ENCODE results near the gene BLACAT1. TPM values are rescaled to one million over a fixed set of nuclear protein-coding genes. Genes with fewer than 3 reads are reported as not detected.
"Not testable (repeated sequence)": the region's sequence is repeated elsewhere in the genome, so short reads cannot be mapped to it uniquely, and the experiment has no call there.

Gene BLACAT1
- total and polyA plus RNA-seq, 9 of the 15 experiments (the other 6 are each of a cell fraction or from before 2014, with no cell fraction given), result 0.10 to 5.9 (median 0.73) TPM

GRCh38 chr1:205407970-205408369, 47.9 kb downstream of the BLACAT1 start (continued):
- TF ChIP-seq YY1 (IDR thresholded peaks at IDR 0.05; ENCODE audit: borderline replicate concordance in 1 of 3, control insufficient read depth in 1 of 3, extremely low read depth in 1 of 3, insufficient read depth in 3 of 3, insufficient read length in 1 of 3, insufficient replicate concordance in 2 of 3, low read depth in 1 of 3, low read length in 2 of 3), result no peak

GRCh38 chr1:205406252-205406651, 49.6 kb downstream of the BLACAT1 start:
- FAIRE-seq; in situ Hi-C loops (cut with MboI); H3K4me1 ChIP-seq (replicated peaks in 1 of 2; ENCODE audit: control insufficient read depth in 2 of 2, insufficient read depth in 2 of 2, low read length in 2 of 2); H3K27me3 ChIP-seq (ENCODE audit: control insufficient read depth in 2 of 2, insufficient read depth in 2 of 2, low read length in 2 of 2); H3K4me3 ChIP-seq; CTCF ChIA-PET (ENCODE audit: low intra/inter-chr PET ratio); H3K9me3 ChIP-seq (replicated peaks; ENCODE audit: control insufficient read depth, insufficient read depth, low read depth, low read length); H3K79me2 ChIP-seq (ENCODE audit: control insufficient read depth, insufficient read depth, low read length); H3K36me3 ChIP-seq (ENCODE audit: control insufficient read depth, insufficient read depth, low read length); ATAC-seq; BruUV-seq (replicated peaks); DNase-seq (ENCODE audit: extremely low read depth in 1 of 4, low spot score in 3 of 4); intact Hi-C loops (cut with micrococcal nuclease); H3K9ac ChIP-seq (ENCODE audit: insufficient read depth in 1 of 2, low read depth in 2 of 2, low read length in 2 of 2); H4K20me1 ChIP-seq (replicated peaks; ENCODE audit: control insufficient read depth, insufficient read depth, low read length); H3K9me1 ChIP-seq (ENCODE audit: control insufficient read depth, insufficient read depth, low read length); H3K4me2 ChIP-seq (ENCODE audit: insufficient read depth, low read length); H3K27ac ChIP-seq (ENCODE audit: extremely low read depth, low read depth, low read length): not testable (repeated sequence)
- 2% methylated on average over 8 of the region's 12 CpGs for WGBS (ENCODE audit: insufficient coverage, low coverage, missing lambda C conversion rate)
- TF ChIP-seq FOXA3 (CRISPR knock-in tag; conservative IDR thresholded peaks at IDR 0.05 in 1 of 2, IDR thresholded peaks at IDR 0.05 in 1 of 2), result peak in 1 of 2 experiments; percentile 82; a peak in 2 of 4 replicates
- H2AFZ ChIP-seq (ENCODE audit: low read depth, low read length), result peak overlapping the region; percentile 65
- POLR2A ChIA-PET, result interaction anchor here (0.7 kb wide), 1 partner anchor 69 kb away, joined by 3 read pairs; no protein-coding TSS in a partner anchor

MicroRNA genes within 50 kb of the gene (microRNA counts, 767-probe panel; counts per million panel counts)
- microRNA hsa-miR-135b-5p, result 4,773 counts per million, percentile 87 among the panel's probes with 10 or more counts

Small RNA genes lying within 50 kb of the gene (microRNA-seq; reads per million reads assigned to microRNA genes)
- gene MIR135B (ENCODE audit: borderline microRNAs expressed), result 526 reads per million, percentile 88 among the genes with 10 or more reads in this experiment

Small RNA genes lying within 50 kb of the gene (small RNA-seq; reads per million reads assigned to genes)
- gene MIR135B, result 7.3 reads per million, percentile 94 among the genes with 10 or more reads in this experiment

Other genes starting within 250 kb of the BLACAT1 start
Only the 7 nearest of the 8 such genes appear.
- 1.5 and 1.6 TPM in 2 replicates for gene TMCC2, start 228.1 kb downstream of the BLACAT1 start, total RNA-seq (2014; rRNA removed)
- gene TMCC2, start 228.1 kb downstream of the BLACAT1 start, total RNA-seq (2014; rRNA removed; fragmentation: Illumina TruSeq; extraction: Trizol), result 0.48 and 0.62 TPM in 2 replicates
- 0.94 and 0.98 TPM in 2 replicates for gene TMCC2, start 228.1 kb downstream of the BLACAT1 start, total RNA-seq (2015; rRNA removed; fragmentation: Illumina TruSeq; extraction: Trizol)
- 1.8 TPM in 2 replicates for gene TMCC2, start 228.1 kb downstream of the BLACAT1 start, total RNA-seq (2021)
- 0.60 and 1.3 TPM in 2 replicates for gene TMCC2, start 228.1 kb downstream of the BLACAT1 start, polyA plus RNA-seq (2011; rRNA removed)
- gene TMCC2, start 228.1 kb downstream of the BLACAT1 start, polyA plus RNA-seq (2014; fragmentation: Illumina TruSeq; extraction: Trizol), result 1.2 and 1.3 TPM in 2 replicates
- gene TMCC2, start 228.1 kb downstream of the BLACAT1 start, polyA plus RNA-seq (2014; fragmentation: Nextera tagmentation; extraction: Ambion mirVana), result under 1 TPM; 0.06 to 0.10 TPM
- 1.2 and 2.0 TPM in 2 replicates for gene TMCC2, start 228.1 kb downstream of the BLACAT1 start, polyA plus RNA-seq (2014; rRNA removed)
- gene NUAK2, start 134.3 kb downstream of the BLACAT1 start, total RNA-seq (2014; rRNA removed), result 0.05 and 0.29 TPM in 2 replicates
- 0.13 and 0.18 TPM in 2 replicates for gene NUAK2, start 134.3 kb downstream of the BLACAT1 start, total RNA-seq (2014; rRNA removed; fragmentation: Illumina TruSeq; extraction: Trizol)
- gene NUAK2, start 134.3 kb downstream of the BLACAT1 start, total RNA-seq (2015; rRNA removed; fragmentation: Illumina TruSeq; extraction: Trizol), result 0.14 and 0.15 TPM in 2 replicates
- 0.44 and 0.47 TPM in 2 replicates for gene NUAK2, start 134.3 kb downstream of the BLACAT1 start, total RNA-seq (2021)
- gene NUAK2, start 134.3 kb downstream of the BLACAT1 start, polyA plus RNA-seq (2011; rRNA removed), result 0.11 and 0.68 TPM in 2 replicates
- gene NUAK2, start 134.3 kb downstream of the BLACAT1 start, polyA plus RNA-seq (2014; fragmentation: Illumina TruSeq; extraction: Trizol), result 0.27 and 0.33 TPM in 2 replicates
- under 1 TPM; 0.04 to 0.10 TPM for gene NUAK2, start 134.3 kb downstream of the BLACAT1 start, polyA plus RNA-seq (2014; fragmentation: Nextera tagmentation; extraction: Ambion mirVana)
- gene NUAK2, start 134.3 kb downstream of the BLACAT1 start, polyA plus RNA-seq (2014; rRNA removed), result 0.19 and 0.45 TPM in 2 replicates
- gene KLHDC8A, start 99.1 kb downstream of the BLACAT1 start, total RNA-seq (2014; rRNA removed), result 0.24 and 0.54 TPM in 2 replicates
- not detected in 2 replicates for gene KLHDC8A, start 99.1 kb downstream of the BLACAT1 start, total RNA-seq (2014; rRNA removed; fragmentation: Illumina TruSeq; extraction: Trizol)
- not detected in 2 replicates for gene KLHDC8A, start 99.1 kb downstream of the BLACAT1 start, total RNA-seq (2015; rRNA removed; fragmentation: Illumina TruSeq; extraction: Trizol)
- 0.04 and 0.16 TPM in 2 replicates for gene KLHDC8A, start 99.1 kb downstream of the BLACAT1 start, total RNA-seq (2021)
- gene KLHDC8A, start 99.1 kb downstream of the BLACAT1 start, polyA plus RNA-seq (2011; rRNA removed), result 0.03 TPM in 1 of 2 replicates, not detected in the other
- gene KLHDC8A, start 99.1 kb downstream of the BLACAT1 start, polyA plus RNA-seq (2014; fragmentation: Illumina TruSeq; extraction: Trizol), result not detected in 2 replicates
- gene KLHDC8A, start 99.1 kb downstream of the BLACAT1 start, polyA plus RNA-seq (2014; fragmentation: Nextera tagmentation; extraction: Ambion mirVana), result under 1 TPM in 1 of 2 experiments, not detected in 1; 0.01 TPM
- not detected in 2 replicates for gene KLHDC8A, start 99.1 kb downstream of the BLACAT1 start, polyA plus RNA-seq (2014; rRNA removed)
- gene LEMD1, start 34.0 kb downstream of the BLACAT1 start, total RNA-seq (2014; rRNA removed), result 0.54 and 1.0 TPM in 2 replicates
- gene LEMD1, start 34.0 kb downstream of the BLACAT1 start, total RNA-seq (2014; rRNA removed; fragmentation: Illumina TruSeq; extraction: Trizol), result 0.36 and 0.41 TPM in 2 replicates
- 0.79 and 0.80 TPM in 2 replicates for gene LEMD1, start 34.0 kb downstream of the BLACAT1 start, total RNA-seq (2015; rRNA removed; fragmentation: Illumina TruSeq; extraction: Trizol)
- gene LEMD1, start 34.0 kb downstream of the BLACAT1 start, total RNA-seq (2021), result 0.47 and 0.60 TPM in 2 replicates
- 2.0 and 2.4 TPM in 2 replicates for gene LEMD1, start 34.0 kb downstream of the BLACAT1 start, polyA plus RNA-seq (2011; rRNA removed)
- 0.79 and 1.2 TPM in 2 replicates for gene LEMD1, start 34.0 kb downstream of the BLACAT1 start, polyA plus RNA-seq (2014; fragmentation: Illumina TruSeq; extraction: Trizol)
- under 1 TPM in 1 of 2 experiments, not detected in 1; 0.11 TPM for gene LEMD1, start 34.0 kb downstream of the BLACAT1 start, polyA plus RNA-seq (2014; fragmentation: Nextera tagmentation; extraction: Ambion mirVana)
- 0.27 TPM in 1 of 2 replicates, not detected in the other for gene LEMD1, start 34.0 kb downstream of the BLACAT1 start, polyA plus RNA-seq (2014; rRNA removed)
- gene CDK18, start 48.6 kb upstream of the BLACAT1 start, total RNA-seq (2014; rRNA removed), result 0.05 TPM in 1 of 2 replicates, not detected in the other
- 0.07 TPM in 1 of 2 replicates, not detected in the other for gene CDK18, start 48.6 kb upstream of the BLACAT1 start, total RNA-seq (2014; rRNA removed; fragmentation: Illumina TruSeq; extraction: Trizol)
- gene CDK18, start 48.6 kb upstream of the BLACAT1 start, total RNA-seq (2015; rRNA removed; fragmentation: Illumina TruSeq; extraction: Trizol), result 0.23 and 0.69 TPM in 2 replicates
- 0.34 and 0.44 TPM in 2 replicates for gene CDK18, start 48.6 kb upstream of the BLACAT1 start, total RNA-seq (2021)
- gene CDK18, start 48.6 kb upstream of the BLACAT1 start, polyA plus RNA-seq (2011; rRNA removed), result 0.17 and 0.20 TPM in 2 replicates
- 0.51 and 0.61 TPM in 2 replicates for gene CDK18, start 48.6 kb upstream of the BLACAT1 start, polyA plus RNA-seq (2014; fragmentation: Illumina TruSeq; extraction: Trizol)
- gene CDK18, start 48.6 kb upstream of the BLACAT1 start, polyA plus RNA-seq (2014; fragmentation: Nextera tagmentation; extraction: Ambion mirVana), result not detected
- 0.08 and 0.19 TPM in 2 replicates for gene CDK18, start 48.6 kb upstream of the BLACAT1 start, polyA plus RNA-seq (2014; rRNA removed)
- 4.2 and 7.4 TPM in 2 replicates for gene ELK4, start 176.0 kb upstream of the BLACAT1 start, total RNA-seq (2014; rRNA removed)
- gene ELK4, start 176.0 kb upstream of the BLACAT1 start, total RNA-seq (2014; rRNA removed; fragmentation: Illumina TruSeq; extraction: Trizol), result 15.3 and 18.5 TPM in 2 replicates
- 12.4 and 13.8 TPM in 2 replicates for gene ELK4, start 176.0 kb upstream of the BLACAT1 start, total RNA-seq (2015; rRNA removed; fragmentation: Illumina TruSeq; extraction: Trizol)
- 21.7 and 22.2 TPM in 2 replicates for gene ELK4, start 176.0 kb upstream of the BLACAT1 start, total RNA-seq (2021)
- gene ELK4, start 176.0 kb upstream of the BLACAT1 start, polyA plus RNA-seq (2011; rRNA removed), result 9.2 and 12.9 TPM in 2 replicates
- gene ELK4, start 176.0 kb upstream of the BLACAT1 start, polyA plus RNA-seq (2014; fragmentation: Illumina TruSeq; extraction: Trizol), result 8.9 and 12.9 TPM in 2 replicates
- 1 to 10 TPM; 2.0 to 3.1 TPM for gene ELK4, start 176.0 kb upstream of the BLACAT1 start, polyA plus RNA-seq (2014; fragmentation: Nextera tagmentation; extraction: Ambion mirVana)
- 7.0 and 7.3 TPM in 2 replicates for gene ELK4, start 176.0 kb upstream of the BLACAT1 start, polyA plus RNA-seq (2014; rRNA removed)
- 1.5 and 2.8 TPM in 2 replicates for gene SLC45A3, start 224.5 kb upstream of the BLACAT1 start, total RNA-seq (2014; rRNA removed)
- 0.87 and 1.1 TPM in 2 replicates for gene SLC45A3, start 224.5 kb upstream of the BLACAT1 start, total RNA-seq (2014; rRNA removed; fragmentation: Illumina TruSeq; extraction: Trizol)
- 0.60 and 0.83 TPM in 2 replicates for gene SLC45A3, start 224.5 kb upstream of the BLACAT1 start, total RNA-seq (2015; rRNA removed; fragmentation: Illumina TruSeq; extraction: Trizol)
- 2.5 and 3.0 TPM in 2 replicates for gene SLC45A3, start 224.5 kb upstream of the BLACAT1 start, total RNA-seq (2021)
- gene SLC45A3, start 224.5 kb upstream of the BLACAT1 start, polyA plus RNA-seq (2011; rRNA removed), result 3.3 and 3.5 TPM in 2 replicates
- 1.3 and 1.7 TPM in 2 replicates for gene SLC45A3, start 224.5 kb upstream of the BLACAT1 start, polyA plus RNA-seq (2014; fragmentation: Illumina TruSeq; extraction: Trizol)
- under 1 TPM; 0.06 to 0.10 TPM for gene SLC45A3, start 224.5 kb upstream of the BLACAT1 start, polyA plus RNA-seq (2014; fragmentation: Nextera tagmentation; extraction: Ambion mirVana)
- 2.4 TPM in 2 replicates for gene SLC45A3, start 224.5 kb upstream of the BLACAT1 start, polyA plus RNA-seq (2014; rRNA removed)